Measurements from ENCODE around the gene MX1.

Gene MX1

GRCh38 chr21:41479686-41480085 is 53.6 kb downstream of the MX1 start:
- DNase-seq: no peak
- in situ Hi-C loops (cut with HindIII; ENCODE audit: low pct_ligation_motif_present, low pct_unique_long_range_greater_than_20kb, low sequenced_read_pairs): no loop called here

DNA sequence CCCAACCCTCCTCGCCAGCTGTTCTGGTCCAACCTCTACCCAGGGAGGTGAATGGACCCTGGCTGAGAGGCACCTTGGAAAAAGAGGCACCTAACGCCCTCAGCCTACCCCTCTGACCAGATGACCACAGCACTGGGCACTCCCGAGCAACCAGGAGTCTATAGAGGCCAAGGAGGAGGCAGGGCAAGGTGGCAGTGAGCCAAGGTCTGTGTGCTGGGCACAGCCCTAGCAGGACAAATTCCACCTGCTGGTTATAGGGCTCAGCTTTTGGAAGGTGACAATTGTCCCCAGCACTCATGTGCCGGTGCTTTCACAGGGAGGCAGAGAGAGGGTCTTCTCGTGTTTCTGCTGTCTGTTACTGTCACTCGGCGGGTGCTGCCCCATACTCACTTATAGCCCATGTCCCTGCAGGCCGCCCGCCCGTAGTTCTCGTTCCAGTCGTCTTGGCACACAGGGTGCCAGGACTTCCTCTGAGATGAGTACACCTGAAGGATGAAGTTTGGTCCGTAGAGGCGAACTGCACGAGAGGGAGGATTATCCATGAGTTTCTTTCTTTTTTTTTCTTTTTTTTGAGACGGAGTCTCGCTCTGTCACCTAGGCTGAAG is 54.1 kb downstream of the MX1 start:
- in situ Hi-C loops (cut with HindIII; ENCODE audit: low pct_ligation_motif_present, low pct_unique_long_range_greater_than_20kb, low sequenced_read_pairs): no loop called here
- DNase-seq: no peak

DNA sequence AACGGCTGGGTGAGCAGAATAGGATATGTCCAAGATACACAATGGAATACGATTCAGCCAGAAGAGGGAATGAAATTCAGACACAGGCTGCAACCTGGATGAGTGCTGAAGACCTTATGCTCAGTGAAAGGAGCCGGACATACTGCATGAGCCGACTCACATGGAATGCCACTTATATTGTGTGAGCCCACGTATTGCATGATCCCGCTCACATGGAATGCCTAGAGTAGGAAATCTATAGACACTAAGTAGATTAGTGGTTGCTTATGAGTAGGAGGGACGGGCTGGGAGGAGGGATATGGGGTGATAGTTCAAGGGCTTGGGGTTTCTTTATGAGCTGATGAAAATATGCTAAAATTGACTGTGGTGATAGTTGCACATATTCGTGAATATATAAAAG is 55.2 kb downstream of the MX1 start:
- no peak for DNase-seq
- in situ Hi-C loops (cut with HindIII; ENCODE audit: low pct_ligation_motif_present, low pct_unique_long_range_greater_than_20kb, low sequenced_read_pairs): no loop called here

- no peak for DNase-seq
- in situ Hi-C loops (cut with HindIII; ENCODE audit: low pct_ligation_motif_present, low pct_unique_long_range_greater_than_20kb, low sequenced_read_pairs): no loop called here
Measured at GRCh38 chr21:41482301-41482700, 56.3 kb downstream of the MX1 start.

GRCh38 chr21:41482980-41483379 is 56.9 kb downstream of the MX1 start:
- DNase-seq: no peak
- in situ Hi-C loops (cut with HindIII; ENCODE audit: low pct_ligation_motif_present, low pct_unique_long_range_greater_than_20kb, low sequenced_read_pairs): no loop called here

DNA sequence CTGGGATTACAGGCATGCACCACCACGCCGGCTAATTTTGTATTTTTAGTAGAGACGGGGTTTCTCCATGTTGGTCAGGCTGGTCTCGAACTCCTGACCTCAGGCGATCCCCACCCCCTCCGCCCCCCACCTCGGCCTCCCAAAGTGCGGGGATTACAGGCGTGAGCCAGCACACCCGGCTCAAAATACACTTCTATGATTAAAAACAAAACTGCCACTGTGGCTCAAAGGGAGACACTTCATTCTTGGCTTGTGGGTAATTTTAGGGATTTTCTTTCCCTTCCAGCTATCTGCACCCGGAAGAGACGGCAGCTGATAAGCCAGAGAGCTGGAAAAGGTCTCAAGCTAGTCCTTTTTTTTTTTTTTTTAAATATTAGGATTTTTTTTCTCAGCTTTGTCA is 57.4 kb downstream of the MX1 start:
- DNase-seq: no peak
- in situ Hi-C loops (cut with HindIII; ENCODE audit: low pct_ligation_motif_present, low pct_unique_long_range_greater_than_20kb, low sequenced_read_pairs): no loop called here

GRCh38 chr21:41483973-41484372 is 57.9 kb downstream of the MX1 start:
- in situ Hi-C loops (cut with HindIII; ENCODE audit: low pct_ligation_motif_present, low pct_unique_long_range_greater_than_20kb, low sequenced_read_pairs): no loop called here
- no peak for DNase-seq

DNA sequence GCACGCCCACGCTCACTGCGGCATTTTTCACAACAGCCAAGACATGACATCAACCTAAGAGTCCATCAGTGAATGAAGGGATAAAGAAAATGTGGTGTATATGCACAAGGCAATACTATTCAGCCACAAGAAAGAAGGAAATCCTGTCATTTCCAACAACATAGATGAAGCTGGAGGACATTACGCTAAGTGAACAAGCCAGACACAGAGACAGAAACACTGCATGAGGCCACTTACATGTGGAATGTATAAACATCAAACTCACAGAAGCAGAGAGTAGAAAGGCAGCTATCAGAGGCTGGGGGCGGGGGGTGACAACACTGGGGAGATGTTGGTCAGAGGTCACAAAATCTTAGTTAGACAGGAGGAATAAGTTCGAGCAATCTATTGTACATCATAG is 61.0 kb downstream of the MX1 start:
- in situ Hi-C loops (cut with HindIII; ENCODE audit: low pct_ligation_motif_present, low pct_unique_long_range_greater_than_20kb, low sequenced_read_pairs): no loop called here

GRCh38 chr21:41488080-41488479 is 62.0 kb downstream of the MX1 start:
- in situ Hi-C loops (cut with HindIII; ENCODE audit: low pct_ligation_motif_present, low pct_unique_long_range_greater_than_20kb, low sequenced_read_pairs): no loop called here

More for the DNA sequence above, 61.0 kb downstream of the MX1 start:
- no peak for DNase-seq

DNA sequence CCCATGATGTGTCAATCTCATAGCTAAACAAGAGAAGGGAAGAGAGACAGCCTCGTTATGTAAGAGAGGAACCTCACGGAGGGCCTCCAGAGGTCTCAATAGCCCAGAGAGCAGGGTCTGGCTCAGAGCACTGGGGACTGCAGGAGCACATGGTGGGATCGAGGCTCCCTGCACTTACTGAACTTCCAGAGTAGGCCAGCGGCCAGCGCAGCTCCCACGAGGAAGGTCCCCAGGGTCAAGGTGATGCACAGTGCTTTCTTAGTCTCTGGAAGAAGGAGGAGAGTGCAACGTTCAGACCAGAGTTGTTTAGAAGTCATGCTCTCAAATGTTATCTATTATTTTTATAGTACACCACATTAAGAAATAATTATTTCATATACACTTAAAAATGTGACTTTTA is 63.3 kb downstream of the MX1 start:
- DNase-seq: no peak
- in situ Hi-C loops (cut with HindIII; ENCODE audit: low pct_ligation_motif_present, low pct_unique_long_range_greater_than_20kb, low sequenced_read_pairs): no loop called here

More at GRCh38 chr21:41488080-41488479, 62.0 kb downstream of the MX1 start:
- no peak for DNase-seq

DNA sequence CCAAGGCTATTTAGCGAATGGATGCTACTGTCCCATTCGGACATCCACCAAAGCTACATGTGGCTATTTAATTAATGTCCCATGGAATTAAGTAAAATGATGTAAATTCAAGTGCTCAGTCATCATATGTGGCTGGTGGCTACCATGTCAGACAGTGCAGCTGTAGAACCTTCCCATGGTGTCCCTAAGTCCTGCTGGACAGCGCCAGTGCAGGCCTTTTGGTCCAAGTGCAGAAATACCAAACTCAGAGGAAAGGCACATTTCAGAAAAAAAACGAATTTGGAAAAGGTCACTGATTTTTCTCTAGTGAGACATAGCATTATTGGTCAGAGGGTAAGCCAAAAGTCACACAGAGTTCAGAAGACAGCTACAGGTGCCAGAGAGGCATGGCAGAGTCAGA is 64.3 kb downstream of the MX1 start:
- no peak for DNase-seq
- in situ Hi-C loops (cut with HindIII; ENCODE audit: low pct_ligation_motif_present, low pct_unique_long_range_greater_than_20kb, low sequenced_read_pairs): no loop called here

GRCh38 chr21:41491412-41491811 is 65.4 kb downstream of the MX1 start:
- DNase-seq: no peak
- in situ Hi-C loops (cut with HindIII; ENCODE audit: low pct_ligation_motif_present, low pct_unique_long_range_greater_than_20kb, low sequenced_read_pairs): no loop called here

DNA sequence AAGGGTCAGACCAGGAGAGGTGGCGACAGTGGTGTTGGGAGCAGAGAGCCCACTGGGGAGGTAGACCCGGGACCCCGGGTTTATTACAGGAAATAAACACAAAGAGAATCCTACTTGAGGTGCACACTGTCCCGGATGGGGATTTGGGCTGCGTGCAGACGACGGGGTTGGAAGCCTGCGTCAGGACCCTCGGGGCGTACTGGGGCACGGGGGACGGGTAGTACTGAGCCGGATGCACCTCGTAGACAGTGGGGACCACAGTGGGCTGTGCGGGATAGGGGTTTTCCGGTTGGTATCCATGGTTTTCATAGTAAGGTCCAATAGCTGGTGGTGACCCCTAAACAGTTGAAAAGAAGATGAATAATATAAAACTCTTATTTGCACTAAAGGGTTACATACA is 68.2 kb downstream of the MX1 start:
- in situ Hi-C loops (cut with HindIII; ENCODE audit: low pct_ligation_motif_present, low pct_unique_long_range_greater_than_20kb, low sequenced_read_pairs): no loop called here
- DNase-seq: no peak

DNA sequence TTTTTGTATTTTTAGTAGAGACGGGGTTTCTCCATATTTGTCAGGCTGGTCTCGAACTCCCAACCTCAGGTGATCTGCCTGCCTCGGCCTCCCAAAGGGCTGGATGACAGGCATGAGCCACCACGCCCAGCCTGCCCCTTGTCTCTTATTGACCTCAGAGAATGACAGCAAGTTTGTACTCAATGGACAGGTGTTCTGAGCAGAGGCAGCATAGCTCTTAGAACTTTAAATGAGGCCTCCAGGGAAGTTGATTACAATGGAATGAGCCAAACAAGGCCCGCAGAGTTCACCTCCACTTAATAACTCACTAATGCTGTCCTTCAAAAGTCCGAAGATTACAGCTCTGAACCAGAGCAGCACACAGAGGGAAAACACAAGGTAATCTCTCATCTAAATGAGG is 71.0 kb downstream of the MX1 start:
- no peak for DNase-seq
- in situ Hi-C loops (cut with HindIII; ENCODE audit: low pct_ligation_motif_present, low pct_unique_long_range_greater_than_20kb, low sequenced_read_pairs): no loop called here

DNA sequence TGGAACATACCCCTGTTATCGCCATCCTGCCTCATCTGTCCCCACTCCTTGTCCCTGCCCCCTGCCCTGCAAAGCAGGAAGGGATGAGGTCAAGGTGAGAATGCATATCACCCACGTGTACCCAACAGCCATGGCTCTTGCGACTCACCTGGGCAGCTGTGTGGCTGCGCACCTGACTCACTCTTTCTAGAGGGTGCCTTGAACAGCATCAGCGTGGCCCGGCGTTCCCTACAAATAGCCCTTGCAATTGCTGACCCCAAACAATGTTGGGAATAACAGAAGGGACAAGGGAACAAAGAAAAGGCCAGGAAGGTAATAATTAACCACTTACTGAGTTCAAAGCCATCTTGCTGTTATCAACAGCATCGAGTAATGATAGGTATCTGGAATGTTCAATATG is 71.7 kb downstream of the MX1 start:
- no peak for DNase-seq
- in situ Hi-C loops (cut with HindIII; ENCODE audit: low pct_ligation_motif_present, low pct_unique_long_range_greater_than_20kb, low sequenced_read_pairs): no loop called here

DNA sequence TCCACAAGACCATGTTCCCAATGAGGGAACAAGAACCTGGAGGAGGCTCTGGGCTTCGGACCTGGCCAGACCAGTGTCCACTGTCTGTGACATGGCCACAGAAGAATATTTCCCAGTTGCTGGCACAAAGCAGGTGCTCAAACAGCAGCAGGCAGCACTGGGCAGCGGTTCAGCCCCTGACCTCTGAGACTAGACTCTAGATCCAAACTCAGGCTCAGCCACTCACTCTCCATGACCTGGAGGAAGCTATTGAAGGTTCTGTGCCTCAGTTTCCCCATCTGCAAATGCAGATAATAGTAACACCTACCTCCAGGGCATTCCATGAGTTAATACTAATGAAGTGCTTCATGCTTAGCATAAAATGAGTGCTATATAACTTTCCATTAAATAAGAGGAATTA is 73.9 kb downstream of the MX1 start:
- in situ Hi-C loops (cut with HindIII; ENCODE audit: low pct_ligation_motif_present, low pct_unique_long_range_greater_than_20kb, low sequenced_read_pairs): no loop called here
- no peak for DNase-seq

DNA sequence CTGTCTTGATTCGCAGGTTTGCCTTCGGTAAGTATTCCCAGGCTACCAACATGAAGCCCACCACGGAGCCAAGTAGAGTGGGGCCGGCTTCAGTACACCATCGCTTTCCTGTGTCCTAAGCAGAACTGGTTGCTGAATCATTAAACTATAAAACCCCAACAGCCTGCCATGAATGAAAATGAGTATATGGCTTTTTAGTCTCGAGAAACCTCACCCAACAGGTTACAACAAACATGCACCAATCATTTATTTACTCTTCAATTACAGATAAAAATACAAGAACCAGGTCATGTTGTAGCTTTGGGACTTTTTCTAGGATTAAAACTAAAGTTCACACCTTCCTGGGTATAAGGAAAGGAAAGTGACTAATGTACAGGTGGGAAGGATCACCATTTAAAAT is 74.3 kb downstream of the MX1 start:
- in situ Hi-C loops (cut with HindIII; ENCODE audit: low pct_ligation_motif_present, low pct_unique_long_range_greater_than_20kb, low sequenced_read_pairs): no loop called here

DNA sequence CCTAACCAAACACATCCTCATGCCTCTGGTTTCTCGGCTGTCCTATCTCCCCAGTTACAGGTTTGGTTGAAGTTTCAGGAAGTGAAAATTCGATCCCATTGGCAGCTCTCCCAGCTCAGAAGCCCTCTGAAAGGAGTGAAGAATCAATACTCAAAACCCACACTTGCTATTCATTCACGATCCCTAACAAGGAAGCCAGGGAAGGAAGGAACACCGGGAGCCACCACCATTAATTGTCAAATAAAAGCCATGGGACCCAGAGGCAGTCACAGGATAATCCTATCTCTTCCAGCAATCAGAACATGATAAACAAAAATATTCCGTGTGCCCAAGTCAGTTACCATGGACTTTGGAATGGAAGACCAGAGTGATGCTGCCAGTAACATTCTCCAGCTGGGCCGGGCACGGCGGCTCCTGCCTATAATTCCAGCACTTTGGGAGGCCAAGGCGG is 74.9 kb downstream of the MX1 start:
- DNase-seq: no peak
- in situ Hi-C loops (cut with HindIII; ENCODE audit: low pct_ligation_motif_present, low pct_unique_long_range_greater_than_20kb, low sequenced_read_pairs): no loop called here

More for the DNA sequence above, 74.3 kb downstream of the MX1 start:
- no peak for DNase-seq

DNA sequence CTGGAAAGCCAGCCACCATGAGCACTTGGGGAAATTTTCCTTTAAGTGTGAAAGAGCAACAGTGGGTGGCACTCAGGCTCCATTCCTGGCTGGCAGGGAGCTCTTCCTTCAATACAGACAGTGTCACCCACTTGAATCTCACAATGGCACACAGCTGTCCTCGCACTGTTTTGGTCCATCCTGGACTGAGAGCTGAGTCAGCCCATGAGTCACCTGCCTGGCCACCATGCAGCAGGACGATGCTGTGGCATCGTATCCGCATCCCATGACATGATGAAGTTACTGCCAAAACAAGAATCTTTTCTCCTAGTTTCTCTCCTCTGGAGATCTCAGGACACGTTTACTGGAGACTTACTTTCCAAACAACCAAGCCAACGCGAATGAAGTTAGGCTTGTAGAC is 75.9 kb downstream of the MX1 start:
- DNase-seq: no peak

DNA sequence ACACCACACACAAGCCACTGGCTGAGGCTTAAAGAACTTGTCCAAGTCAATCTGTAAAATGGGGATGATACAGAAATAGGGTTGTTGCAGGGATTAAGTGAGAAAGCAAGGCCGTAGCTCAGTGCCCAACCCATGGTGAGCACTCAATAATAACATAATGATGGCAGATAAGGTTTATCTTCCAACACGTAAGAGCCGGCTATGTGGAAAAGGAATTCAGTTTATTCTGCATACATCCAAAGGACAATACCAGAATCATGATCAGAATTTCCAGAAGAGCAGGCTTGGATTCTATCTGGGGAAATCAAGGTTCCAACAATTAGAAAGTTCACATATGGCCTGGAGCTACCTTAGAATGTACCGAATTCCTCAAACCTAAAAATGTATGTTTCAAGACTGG is 77.3 kb downstream of the MX1 start:
- no peak for DNase-seq
- in situ Hi-C loops (cut with HindIII; ENCODE audit: low pct_ligation_motif_present, low pct_unique_long_range_greater_than_20kb, low sequenced_read_pairs): no loop called here

More for the DNA sequence above, 75.9 kb downstream of the MX1 start:
- in situ Hi-C loops (cut with HindIII; ENCODE audit: low pct_ligation_motif_present, low pct_unique_long_range_greater_than_20kb, low sequenced_read_pairs): no loop called here

DNA sequence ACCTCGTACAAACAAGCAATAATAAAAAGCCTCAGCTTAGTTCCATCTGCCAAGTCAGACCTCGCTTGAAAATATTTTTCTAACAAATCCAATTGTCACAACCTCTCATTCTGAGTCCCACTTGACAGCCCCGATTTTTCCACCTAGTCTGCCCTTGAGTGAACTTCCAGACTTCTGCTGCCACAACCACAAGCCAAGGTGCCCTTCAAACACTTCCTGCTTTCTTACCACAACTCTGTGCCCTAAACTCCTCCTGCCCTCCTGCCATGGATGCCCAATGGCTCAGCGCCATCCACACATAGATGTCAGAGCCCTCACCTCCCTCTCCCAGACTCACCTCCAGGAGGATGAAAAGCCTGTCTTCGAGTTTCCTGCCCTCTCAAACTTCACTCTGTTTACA is 78.0 kb downstream of the MX1 start:
- in situ Hi-C loops (cut with HindIII; ENCODE audit: low pct_ligation_motif_present, low pct_unique_long_range_greater_than_20kb, low sequenced_read_pairs): no loop called here
- no peak for DNase-seq

Data from ACHN (cell line).